Effector CD4-positive, alpha-beta T cell (primary cell): ENCODE data around the gene TTC31.

Experiments
- DNase-seq: peaks from one replicate; pipeline ENCODE4 v3.0.0-alpha.2; 2020

TTC31 gene

DNA sequence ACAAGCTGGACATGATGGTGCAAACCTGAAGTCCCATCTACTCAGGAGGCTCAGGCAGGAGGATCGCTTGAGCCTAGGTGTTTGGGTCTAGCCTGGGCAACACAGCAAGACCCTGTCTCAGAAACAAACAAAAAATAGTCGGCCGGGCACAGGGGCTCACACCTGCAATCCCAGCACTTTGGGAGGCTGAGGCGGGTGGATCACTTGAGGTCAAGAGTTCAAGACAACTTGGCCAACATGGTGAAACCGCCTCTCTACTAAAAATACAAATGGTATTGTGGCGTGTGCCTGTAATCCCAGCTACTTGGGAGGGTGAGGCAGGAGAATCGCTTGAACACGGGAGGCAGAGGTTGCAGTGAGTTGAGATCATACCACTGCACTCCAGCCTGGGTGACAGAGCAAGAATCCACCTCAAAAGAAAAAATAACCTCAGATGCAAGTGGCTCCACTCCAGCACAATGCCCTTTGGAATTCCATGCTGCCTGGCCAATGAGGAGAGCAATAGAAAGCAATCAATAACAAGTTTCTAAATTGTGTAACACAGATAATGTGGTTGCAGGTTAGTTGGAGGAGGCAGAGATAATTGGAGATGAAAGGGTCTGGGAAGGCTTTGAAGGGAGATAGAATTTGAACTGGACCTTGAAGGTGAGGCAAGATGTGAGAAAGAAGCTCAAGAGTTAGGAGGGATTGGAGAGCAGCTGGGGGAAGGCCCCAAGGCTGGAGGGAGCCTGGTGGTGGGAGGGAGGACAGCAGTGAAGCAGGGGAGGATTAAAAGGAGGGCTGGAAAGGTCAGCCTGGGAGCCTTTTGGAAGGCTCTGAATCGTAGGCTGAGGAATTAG is 6.0 kb downstream of the TTC31 start:
- no peak for DNase-seq

DNA sequence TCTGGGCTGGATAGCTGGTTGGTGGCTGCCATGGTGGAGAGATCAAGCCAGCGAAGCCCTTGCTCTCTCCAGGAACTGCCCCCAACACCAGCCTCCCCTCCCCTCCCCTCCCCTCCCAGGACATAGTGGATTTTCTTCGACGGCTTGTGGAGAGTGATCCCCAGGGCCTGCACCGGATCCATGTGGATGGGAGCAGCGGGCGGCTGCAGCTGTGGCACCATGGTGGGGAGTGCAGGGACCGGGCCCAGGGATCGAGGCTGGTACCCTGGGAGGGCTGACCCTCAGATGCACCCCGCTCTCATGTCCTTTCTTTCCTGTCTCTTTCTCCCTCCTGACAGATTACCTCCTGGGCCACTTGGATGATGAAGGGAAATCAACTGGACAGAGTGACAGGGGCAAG is 7.0 kb downstream of the TTC31 start:
- no peak for DNase-seq

DNA sequence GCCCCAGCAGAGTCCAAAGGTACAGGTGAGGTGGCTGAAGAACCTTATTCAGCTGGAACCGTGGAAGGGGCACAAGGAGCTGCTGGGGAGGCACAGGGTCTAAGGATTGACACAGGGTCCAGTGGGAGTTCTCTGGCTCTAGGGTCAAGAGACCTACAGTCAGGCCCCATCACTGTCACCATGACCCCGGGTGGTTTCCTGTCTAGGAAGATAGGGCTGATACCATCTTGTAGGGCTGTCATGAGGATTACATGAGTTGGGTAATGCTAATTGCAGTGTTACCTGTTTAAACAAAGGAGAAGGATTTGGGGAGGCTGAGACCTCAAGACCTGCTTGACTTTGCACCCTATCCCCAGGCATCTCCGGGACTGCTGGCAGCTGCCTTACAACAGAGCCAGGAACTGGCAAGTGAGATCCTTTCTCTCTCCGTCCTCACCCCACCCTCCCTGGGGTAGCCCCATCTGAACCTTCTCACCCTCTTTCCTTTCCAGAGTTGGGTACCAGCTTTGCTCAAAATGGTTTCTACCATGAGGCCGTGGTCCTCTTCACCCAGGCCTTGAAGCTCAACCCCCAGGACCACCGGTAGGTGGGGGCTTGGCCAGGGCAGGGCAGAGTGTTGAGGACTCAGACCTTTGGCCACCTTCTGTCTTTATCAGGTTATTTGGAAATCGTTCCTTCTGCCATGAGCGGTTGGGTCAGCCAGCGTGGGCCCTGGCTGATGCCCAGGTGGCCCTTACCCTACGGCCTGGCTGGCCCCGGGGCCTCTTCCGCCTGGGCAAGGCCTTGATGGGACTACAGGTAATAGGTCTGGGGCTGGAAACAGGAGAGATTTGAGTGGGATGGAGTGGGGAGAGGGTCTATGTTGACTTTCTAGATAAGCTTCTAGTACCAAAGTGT is 9.0 kb downstream of the TTC31 start:
- DNase-seq: no peak

DNA sequence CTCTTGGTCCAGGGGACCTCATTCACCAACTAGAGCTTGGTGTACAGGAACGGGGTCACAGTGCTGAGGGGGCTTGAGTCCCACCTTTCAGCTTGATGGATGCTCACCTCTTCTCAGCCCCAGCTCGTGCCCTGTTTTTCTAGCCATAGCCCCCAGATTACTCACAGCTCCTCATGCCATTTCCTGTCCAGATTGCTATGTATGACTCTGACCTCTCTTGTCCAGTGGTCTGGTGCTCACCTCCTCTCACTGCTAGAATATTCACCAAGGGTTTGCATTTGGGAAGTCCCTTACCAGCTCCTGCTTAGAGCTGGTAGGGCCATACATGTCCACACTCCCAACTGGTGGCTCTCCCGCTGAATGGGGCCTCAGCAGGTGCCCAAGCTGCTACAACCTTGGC is 10.7 kb downstream of the TTC31 start:
- DNase-seq: no peak

DNA sequence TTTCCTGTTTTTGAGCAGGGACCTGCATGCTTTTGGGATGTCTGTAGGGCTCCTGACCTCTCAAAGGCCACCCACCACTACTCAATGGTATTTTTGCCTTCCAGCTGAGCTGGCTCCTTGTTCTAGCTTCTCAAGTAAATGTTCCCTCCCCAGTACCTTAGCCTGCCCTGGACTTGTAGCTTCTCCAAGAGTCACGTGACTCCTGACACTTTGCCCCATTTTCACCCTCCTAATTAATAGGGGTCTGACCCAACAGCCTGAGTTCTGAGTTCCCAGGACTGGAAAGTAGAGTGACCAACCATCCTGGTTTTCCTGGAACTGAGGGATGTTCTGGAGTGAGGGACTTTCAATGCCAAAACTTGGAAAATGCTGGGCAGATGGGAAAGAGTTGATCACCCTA is 12.6 kb downstream of the TTC31 start:
- DNase-seq: no peak

DNA sequence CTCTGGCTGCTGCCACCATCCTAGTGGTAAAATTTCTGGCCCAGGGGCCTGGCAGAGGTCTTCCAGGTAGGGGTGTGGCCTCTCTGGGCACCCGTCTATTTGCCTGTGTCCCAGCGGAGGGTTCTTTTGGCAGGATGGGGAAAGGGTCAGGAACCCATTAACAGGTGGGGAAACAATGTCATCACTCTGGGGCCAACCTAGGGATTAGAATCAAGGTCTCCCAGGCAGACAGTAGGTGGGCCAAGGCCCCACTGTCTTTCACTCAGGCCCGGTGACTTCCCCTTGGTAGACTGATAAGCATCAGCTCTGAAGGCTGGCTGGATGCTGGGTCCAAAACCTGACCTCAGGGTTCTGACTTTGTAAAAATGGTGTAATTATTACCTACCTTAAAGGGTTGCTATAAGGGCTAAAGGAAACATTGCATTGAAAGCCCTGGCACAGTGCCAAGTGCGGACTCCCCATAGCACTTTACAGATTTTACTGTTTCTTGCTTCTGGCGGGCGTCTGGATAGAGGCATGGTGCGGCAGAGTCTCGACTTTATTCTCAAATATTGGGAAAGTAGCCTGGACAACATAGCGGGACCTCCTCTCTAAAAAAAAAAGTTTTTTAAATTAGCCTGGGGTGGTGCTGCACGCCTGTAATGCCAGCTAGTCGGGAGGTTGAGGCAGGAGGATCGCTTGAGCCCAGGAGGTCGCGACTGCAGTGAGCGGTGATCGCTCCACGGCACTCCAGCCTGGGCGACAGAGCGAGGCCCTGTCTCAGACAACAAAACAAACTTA is 14.3 kb downstream of the TTC31 start:
- no peak for DNase-seq

DNA sequence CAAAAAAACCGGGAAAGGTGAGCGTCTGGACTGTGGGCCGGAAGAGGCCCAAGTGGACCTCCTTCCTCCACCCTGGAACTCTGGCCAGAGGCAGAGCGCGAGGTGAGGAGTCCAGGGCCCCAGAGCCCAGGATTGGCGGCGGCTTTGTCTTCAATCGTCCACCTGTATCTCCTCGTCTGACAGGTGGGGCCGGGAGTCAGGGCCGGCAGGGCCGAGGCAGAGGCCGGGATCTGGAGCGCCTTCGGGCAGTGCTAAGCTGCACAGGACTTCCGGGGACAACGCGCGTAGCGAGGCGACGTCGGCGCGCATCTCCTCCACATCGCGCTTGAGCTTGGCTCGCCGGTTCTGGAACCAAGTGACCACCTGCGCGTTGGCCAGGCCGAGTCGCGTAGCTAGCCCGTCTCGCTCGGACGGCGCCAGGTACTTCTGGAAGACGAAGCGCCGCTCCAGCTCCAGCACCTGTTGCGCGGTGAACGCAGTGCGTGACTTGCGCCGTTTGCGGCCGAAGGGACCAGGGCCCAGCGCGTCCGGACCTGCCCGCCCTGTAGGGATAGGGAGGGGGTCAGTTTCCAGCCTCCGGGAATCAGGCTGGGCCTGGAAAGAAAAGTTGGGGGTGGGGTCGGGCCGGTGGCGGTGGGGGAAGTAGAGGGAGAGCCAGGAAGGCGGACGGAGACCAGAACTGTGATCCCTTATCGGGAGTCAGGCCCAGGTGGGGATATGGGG is 15.1 kb downstream of the TTC31 start:
- DNase-seq: no peak

DNA sequence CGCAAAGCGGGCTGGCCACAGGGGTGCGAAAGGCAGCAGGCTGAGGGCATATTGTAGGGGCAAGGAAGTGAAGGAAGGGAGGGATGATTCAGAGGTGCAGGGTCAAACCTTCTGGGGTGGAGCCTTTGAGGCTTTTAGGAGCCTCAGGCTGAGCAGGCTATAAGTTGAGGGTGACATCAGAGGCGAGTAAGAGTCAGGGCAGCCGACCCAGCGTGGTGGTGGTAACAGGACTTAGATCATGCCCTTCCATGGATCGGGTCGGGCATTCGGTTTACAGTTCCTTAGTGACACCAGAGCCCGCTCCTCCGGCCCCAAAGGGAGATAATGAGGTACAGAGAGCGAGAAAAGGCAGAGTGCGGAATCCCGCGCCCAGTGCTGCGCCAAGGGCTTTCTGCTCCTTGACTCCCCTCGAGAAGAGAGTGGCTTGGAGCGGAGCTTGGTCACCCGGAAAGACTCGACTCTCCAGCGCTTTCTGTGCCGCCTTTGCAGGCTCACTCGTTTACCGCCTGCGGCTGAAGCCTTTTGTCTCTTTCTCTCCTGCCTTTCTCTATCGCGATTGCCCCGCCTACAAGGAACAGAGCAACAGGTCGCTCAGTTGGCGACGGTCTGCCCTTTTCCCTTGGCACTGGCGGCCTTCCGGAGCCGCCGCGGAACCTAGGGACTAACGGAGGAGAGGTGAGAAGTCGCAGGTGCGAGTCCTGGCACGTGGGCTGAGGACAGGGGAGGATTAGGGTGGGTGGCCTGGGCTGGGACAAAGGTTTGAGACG is 15.8 kb downstream of the TTC31 start:
- no peak for DNase-seq

DNA sequence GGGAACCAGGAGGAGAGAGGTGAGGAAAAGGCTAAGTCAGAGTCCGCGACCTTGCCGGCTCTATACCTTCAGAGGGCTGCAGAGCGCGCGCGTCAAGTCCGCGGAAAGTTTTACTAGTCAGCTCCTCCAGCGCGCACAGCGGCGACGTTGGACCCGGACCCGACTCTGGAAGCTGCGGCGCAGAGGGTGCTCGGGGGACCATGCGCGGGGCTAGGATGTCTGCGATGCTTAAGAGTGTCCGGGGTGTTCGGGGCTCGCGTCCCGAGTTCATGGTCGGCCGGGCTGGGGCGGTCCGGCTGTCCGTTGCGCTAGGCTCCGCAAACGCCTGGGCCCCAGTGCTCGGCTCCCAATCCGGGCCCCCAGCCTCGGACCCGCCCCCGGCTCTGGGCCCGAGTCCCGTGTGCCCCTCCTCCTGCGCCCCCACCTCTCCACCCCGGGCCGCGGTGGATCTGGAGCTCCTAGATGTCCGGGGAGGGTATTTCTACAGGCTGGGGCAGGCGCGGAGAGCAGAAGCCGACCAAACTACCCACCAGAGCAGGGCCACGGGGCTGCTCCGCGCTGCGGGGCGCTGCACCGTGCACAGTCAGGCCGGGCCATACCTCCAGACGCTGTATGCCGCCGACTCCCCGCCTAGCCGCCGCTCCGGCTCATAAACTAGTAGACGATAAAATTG is 16.5 kb downstream of the TTC31 start, which contains the start of gene LBX2:
Gene LBX2 (minus strand): TSS at position 337 of the 673 bp plus-strand sequence. CDS start 66 bp downstream, at position 271.
- DNase-seq: no peak

DNA sequence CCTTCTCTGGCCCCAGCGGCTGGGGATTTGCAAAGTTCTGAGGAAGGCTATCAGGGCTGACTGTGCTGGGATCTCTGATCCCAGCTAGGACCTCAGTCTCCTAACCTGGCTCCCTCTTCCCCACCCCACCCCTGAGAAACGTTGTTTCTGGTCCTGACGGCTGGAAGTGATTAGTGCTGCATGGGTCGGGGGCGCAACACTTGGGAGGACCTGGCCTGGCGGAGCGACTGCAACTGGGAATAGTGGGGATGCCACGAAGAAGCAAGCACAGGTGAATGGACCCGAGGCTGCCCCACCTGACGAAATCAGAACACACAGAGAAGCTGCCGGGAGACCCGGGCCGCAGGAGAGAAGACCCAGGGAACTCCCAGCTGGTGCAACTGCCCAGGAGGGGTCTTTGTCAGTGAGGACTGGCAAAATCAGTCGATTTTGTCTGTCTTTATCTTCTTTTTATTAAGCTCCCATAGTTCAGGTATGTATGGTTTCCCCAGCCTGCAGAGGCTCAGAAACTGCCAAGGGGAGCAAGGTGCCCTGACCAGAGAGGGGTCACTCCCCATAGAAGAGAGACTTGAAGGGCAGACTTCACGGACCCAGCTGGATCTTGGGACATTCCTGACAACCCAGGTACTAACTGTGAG is 17.2 kb downstream of the TTC31 start:
- DNase-seq: no peak

DNA sequence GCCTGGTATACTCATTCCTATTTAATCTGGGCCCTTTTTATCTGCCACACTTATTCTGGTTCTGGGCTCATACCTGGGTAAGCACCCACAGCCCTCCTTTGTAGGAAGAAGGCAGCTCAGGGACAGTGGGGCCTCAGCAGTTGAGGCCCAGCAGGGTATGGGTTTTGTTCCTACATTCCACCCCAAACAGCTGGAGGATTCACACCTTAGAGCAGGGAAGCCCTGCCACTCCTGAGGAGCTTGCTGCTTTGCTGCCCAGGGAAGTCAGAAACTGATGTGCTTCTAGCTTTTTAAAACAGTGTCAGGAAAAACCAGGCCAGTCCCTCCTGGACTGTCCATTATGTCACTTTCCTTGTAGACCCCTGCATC is 17.7 kb downstream of the TTC31 start:
- DNase-seq: no peak

DNA sequence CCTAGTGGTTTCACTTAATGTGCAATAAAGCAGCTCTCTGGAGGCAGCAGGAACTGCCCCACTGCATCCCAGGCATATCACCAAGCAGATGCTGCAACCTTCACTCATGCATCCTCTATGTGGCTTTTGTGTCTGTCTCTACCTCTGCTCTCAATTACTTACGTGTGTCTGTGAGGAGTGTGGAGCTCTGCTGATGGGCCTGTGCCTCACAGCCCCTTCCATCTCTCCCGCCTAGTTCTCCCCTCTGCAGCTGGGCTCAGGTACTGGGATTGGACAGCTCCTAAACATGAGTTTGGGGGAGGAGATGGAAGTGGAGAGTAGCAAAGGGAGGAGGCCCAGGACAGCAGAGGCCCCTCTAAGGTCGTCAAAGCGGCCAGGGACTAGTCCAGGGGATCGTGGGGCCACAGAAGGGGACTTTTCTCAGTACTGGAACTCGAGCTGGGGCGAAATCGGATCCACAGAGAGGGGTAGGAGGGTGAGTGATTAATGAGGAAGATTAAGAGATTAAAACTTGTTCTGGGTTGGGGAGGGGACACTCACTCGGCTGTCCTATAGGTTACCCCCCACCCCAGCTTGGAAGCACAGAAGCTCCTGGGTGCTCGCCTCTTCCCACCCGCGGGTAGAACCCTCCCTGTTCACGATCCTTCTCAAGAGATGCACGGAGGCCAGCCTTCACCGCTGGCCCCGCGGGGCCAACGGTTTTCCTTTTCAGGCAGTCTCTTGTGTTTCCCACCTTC is 18.6 kb downstream of the TTC31 start:
- DNase-seq: no peak

DNA sequence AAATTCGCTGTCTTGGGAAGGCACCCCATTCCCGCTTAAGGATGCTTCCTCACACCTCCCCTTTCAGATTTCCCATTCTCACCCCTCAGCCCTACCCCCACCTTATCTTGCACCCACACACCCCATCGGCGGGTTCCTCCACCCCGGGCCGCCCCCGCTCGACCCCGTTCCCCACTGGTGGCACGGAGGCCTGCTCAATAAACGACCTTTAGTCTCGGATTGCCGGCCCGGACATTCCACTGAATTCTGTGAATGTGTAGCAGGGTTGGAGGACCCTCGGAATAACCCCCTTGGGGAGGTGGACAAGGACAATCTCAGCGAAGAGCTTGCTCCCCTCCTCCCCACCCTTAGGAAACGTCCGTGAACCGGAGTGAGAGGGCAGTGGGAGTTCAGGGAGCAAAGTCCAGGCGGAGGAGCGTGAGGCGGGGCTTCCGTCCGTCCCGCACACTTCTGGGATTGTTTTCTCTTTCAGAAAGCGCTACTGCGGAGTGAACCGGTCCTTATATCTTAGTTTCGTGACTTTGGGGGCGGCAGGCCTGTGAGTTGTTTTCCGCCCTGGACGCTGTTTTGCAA is 19.4 kb downstream of the TTC31 start:
- DNase-seq: no peak

DNA sequence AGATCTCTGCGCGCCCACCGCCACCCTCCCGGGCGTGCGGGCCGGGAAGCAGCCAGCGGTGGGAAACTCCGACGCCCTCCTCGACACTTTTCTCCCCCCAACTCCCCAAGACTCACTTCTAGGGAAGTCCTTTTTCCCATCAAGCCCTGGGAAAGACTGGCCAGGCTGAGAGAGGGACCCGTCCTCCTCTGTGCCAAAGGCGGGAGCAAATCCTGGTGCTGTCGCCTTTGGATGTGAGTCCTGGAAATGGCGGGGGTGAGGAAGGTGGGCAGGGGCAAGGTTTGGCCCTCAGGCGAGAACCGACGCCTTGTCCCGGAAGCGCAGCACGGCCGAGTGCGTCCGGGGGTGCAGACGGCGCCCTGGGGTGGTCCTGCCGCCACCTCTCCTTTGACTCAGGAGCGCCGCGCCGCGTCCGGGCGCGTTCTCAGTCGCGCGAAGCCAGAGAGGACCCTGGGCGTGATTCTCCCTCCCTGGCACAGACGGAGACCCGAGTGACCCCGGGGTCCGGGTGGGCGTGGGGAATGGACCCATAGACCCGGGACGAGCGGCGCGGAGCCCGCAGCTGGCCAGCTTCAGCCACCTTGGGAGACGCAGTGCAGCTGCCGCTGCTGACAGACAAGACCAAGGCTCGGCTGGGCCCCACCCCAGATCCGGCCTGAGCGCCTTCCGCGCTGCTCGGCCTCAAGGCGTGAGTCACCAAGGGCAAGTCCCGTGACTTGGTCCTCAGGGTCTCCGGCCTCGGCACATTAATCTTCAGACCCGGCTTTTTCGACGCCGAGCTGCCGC is 20.0 kb downstream of the TTC31 start:
- DNase-seq: no peak

DNA sequence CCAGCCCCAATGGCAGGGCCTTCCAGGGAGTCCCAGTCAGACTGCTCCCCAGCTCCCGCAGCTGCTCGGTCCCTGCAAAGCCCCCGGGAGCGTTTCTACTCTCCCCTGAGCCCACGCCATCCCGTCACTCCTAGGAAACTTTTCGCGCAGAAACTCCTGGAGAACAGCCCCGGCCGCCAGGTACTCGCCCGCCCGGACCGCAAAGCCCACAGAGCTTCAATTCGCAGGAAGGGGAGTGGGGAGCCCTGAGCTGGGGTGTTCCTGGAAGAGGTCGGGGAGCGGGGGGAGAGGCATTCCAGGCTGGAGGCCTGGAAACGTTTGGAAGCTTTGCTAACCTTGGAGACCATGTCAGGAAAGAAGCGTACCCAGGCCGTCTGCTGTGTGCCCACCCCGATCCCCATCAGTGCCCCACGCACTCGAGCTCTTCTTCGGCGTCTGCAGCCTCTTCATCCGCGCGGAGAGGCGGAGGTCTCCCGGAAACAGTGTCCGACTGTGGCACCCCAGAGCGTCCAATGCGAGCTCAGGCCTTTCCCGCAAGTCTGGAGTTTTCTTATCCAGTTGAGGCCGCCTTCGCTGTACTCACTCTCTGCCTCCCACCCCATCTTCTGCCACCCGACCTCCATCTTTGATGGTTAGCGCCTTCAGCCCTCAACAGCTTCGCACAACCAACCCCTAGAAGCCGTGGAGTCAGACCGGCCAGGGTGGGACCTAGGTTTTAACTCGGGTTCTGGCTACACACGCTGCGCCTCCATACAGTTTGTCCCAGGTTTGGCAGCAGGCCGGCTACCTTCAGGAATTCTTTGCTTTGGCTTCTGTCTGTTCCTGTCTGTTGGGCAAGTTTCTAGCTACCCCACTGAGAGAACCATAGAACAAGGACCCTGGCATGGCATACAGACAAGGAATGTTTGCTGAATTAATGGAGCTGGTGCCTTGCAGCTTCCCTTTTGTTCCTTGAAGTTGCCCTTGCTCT is 20.9 kb downstream of the TTC31 start:
- no peak for DNase-seq

DNA sequence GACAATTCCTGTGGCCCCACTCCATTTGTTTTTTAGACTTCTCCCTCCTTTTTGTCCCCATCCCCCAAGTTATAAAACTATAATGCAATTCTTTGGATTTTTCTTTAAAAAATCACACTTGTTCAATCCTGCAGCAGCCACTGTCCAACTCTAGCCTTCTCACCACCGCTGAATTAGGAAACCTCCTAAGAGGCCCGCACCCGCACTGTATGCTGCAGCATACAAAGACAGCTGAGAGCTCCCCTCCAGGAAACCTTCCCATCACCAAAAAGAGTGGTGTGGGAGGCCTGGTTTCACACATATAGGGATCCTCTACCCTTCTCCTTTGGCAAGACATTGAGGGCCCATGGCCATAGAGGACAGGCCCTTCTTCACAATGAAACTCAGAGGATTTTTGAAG is 21.7 kb downstream of the TTC31 start:
- no peak for DNase-seq
